GM21723 (cell line): Measurements from ENCODE around the gene GAL3ST1.

Experiments used
- ATAC-seq: cut with Tn5 transposase; IDR thresholded peaks from one replicate; pipeline ENCODE4 v1.9.1; 2021; ENCODE audit warnings: mild to moderate bottlenecking, moderate library complexity; ENCODE audit not compliant: unreplicated experiment

The GAL3ST1 gene

GRCh38 chr22:30537083-30537731, 37.3 kb downstream of the GAL3ST1 start:
- no peak for ATAC-seq

DNA sequence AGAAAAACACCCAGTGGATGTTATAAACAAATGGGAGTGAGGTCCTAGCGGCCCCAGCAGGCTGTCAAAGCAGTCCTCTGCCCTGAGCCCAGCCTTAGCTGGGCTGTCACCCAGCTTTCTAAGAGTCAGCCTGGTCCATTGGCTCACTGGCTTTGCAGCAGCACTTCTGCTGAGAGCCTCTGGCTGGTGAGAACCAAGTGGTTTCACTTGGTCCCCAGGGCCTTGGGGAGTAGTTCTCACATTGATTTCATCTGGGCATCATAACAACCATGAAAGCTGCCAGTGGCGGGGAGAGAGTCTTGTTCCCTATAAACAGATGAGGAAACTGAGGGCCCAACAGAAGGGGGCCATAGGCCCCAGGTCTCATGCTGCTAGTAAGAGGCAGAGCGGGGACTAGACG, 39.3 kb downstream of the GAL3ST1 start:
- ATAC-seq = no peak

- no peak for ATAC-seq
Measured at GRCh38 chr22:30531651-30532608, 42.5 kb downstream of the GAL3ST1 start.

GRCh38 chr22:30526656-30527055, 47.8 kb downstream of the GAL3ST1 start:
- no peak for ATAC-seq

DNA sequence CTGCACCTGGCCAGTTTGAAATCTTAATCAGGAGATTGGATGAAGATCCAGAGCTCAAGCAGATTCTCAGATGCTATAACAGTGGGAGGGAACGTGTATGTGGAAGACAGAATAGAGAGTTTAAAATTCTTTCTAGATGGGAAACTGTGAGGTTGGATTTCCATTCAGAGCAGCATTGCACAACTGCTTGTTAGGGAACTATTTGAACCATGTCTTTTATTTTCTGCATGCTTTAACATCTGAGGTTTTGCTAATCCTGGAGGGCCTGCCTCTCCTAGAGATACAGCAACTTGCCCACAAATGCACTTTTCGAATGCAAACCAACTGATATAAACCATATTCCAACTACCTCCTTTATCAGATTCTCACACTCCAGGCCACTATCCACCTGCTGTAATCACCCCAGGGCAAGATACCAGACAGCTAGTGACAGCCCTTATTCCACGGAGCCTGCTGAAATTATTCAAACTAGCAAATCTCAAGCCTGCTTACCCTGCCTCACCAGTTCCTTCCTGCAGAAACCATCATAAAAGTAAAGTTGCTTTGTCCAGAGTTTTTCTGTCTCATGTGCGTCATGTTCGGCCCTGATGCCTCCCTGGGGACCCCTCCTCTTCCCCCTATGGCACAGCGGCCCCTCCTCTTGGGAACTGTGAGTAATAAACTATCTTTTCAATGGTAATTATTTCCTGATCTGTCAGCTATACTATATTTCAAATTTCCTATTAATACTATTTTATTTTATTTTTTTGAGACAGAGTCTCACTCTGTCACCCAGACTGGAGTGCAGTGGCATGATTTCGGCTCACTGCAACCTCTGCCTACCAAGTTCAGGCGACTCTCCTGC, 50.6 kb downstream of the GAL3ST1 start:
- ATAC-seq = no peak

DNA sequence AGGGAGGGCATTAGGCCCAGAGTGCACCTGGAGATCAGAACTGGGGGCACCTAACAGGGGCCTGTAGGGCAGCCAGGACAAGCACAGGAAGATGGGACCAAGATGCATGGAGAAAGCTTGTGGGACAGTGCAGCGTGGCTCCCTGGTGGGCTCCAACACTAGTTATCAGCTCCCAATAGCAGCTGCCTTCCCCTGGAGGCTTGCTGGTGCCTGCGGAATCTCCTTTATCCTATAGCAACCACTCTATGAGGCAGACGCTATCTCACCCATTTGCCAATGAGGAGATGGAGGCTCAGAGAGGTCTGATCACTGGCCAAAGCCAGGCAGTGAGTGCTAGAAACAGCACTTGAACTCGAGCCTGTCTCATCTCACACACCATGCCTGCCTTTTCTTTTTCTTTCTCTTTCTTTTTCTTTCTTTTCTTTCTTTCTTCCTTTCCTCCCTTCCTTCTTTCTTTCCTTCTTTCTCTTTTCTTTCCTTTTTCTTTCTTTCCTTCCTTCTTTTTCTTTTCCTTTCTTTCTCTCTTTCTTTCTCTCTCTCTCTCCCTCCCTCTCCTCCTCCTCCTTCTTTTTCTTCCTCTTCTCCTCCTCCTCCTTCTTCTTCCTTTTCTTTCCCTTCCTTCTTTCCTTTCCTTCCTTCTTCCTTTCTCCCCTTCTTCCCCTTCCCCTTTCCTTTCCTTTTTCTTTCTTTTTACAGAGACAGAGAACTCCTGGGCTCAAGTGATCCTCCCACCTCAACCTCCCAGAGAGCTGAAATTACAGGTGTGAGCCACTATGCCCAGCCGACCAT, 52.9 kb downstream of the GAL3ST1 start:
- no peak for ATAC-seq

GRCh38 chr22:30519842-30520425, 54.5 kb downstream of the GAL3ST1 start:
- no peak for ATAC-seq

DNA sequence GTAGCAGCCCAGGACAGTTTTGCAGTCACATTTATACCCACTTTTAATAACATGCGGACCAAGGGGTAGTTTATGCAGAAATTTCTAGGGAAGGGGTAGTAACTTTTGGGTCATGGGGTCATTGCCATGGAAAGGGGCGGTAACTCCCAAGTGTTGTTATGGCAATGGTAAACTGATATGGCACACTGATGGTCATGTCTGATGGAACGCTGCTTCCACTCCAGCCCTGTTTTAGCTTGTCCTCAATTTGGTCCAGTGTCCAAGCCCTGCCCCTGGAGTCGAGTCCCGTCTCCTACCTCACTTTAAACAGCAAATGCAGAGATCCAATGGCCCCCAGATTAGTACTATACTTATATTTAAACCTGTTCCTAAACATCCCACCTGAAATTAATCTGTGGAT, 57.7 kb downstream of the GAL3ST1 start:
- no peak for ATAC-seq

GRCh38 chr22:30516273-30516672, 58.2 kb downstream of the GAL3ST1 start:
- ATAC-seq = no peak

DNA sequence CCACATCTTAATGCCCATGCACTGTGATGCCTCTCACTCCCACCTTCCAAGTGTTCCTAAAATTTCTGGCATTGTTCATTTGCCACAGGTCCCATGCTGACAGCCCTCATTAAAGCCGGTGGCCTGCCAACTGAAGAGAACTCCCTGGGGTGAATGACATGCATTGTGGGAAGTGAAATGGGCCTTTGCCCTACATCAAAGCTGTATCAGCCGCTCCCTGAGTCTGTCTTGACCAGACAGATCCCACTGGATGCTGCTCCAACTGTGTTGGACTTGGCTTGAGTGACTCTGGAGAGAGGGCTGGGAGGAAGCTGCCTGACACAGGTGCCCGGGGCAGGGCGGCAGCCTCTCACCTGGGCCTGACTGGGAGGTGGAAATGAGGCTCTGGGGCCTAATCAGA, 60.2 kb downstream of the GAL3ST1 start:
- ATAC-seq = no peak

DNA sequence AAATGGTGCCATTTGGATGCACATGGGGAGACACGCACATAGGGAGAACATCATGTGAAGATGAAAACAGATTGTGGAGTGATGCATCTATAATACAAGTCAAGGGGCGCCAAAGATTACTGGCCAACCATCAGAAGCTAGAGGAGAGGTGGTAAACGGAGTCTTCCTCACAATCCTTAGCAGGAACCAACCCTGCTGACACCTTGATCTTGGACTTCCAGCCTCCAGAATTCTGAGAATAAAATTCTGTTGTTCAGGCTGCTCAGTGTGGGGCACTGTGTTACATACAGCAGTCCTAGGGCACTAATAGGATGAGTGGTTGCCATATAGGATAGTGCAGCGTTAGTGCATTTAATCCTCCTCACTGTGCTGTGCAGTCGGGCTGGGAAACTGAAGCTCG, 61.0 kb downstream of the GAL3ST1 start:
- no peak for ATAC-seq

DNA sequence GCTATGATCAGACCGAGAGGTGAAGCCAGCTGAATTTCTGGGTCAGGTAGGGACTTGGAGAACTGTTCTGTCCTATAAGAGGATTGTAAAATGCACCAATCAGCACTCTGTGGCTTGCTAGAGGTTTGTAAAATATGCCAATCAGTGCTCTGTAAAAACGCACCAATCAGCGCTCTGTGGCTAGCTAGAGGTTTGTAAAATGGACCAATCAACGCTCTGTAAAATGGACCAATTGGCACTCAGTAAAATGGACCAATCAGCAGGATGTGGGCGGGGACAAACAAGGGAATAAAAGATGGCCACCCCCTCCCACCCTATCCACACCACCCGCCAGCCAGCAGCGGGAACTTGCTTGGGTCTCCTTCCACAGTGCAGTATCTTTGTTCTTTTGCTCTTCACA, 62.6 kb downstream of the GAL3ST1 start:
- ATAC-seq = no peak

DNA sequence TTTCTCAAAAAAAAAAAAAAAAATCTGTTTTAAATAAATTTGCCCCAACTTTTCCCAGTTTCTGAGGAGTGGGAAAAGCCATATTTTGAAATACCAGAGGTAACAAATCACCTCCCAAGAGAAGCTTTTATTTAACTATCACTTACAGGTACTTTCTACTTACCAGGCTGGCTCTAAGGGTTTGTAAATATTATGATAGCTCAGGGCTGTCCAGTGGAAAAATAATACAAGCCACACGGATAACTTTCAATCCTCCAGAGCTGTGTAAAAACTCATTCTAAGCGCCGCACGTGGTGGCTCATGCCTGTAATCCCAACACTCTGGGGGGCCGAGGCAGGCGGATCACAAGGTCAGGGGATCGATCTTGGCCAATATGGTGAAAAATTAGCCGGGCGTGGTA, 63.4 kb downstream of the GAL3ST1 start:
- ATAC-seq = no peak

- no peak for ATAC-seq
Measured at GRCh38 chr22:30508216-30508615, 66.2 kb downstream of the GAL3ST1 start.

DNA sequence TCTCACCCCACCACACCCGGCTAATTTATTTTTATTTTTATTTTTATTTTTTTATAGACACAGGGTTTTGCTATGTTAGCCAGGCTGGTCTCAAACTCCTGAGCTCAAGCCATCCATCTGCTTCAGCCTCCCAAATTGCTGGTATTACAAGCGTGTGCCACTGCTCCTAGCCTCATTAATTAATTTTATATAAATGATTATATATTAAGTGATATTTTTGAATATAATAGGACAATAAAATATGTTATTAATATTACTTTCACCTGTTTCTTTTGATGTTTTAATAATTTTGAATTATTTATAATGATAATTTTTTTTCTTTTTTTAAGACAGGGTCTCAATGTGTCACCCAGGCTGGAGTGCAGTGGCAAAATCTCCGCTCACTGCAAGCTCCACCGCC, 66.8 kb downstream of the GAL3ST1 start:
- ATAC-seq = no peak

GRCh38 chr22:30506507-30506968, 67.9 kb downstream of the GAL3ST1 start:
- ATAC-seq = no peak
